Measurements from ENCODE around the gene SCRN2.

DNA sequence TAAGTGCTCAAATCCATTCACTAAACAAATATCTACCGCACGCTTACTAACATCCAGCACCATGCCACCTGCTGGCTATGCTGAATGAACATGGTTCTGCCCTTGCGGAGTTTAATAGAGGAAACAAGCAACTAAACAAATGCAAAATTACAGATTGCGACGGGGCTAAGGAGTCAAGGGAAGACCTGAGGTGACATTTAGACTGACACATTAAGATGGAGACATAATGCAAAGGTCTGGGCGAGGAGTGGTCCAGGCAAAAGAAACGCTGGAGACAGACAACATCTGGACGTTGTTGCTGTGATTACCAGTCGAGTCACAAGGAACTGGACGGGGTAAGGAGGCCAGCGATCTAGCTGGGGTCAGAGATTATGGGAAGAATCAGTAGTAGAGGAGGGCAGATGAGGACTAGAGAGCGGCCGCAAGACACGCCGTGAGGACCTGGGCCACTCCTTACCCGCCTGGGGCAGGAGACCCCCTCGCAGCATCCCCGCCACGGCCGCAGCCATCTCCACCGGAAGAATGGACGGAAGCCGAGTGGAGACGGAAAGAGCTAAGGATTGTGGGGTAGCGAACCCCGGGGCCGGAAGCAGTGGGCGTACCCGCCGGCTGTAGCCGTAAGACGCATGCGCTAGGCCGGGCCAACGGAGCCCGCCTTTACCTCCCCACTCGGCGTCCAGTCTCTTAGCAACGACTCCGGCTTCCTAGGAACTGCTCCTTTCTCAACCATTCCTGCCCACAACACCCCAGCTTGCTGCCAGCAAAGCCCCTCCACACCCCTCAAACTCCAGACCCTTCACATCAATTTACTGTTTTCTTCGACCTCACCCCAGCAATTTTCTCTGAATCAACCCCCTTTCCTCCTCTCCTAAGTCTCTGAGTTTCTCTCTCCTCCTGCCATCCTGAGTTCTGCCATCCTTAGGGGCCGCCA, 9.8 kb downstream of the SCRN2 start, which contains the start of the genes LRRC46 and MRPL10:
- TF ChIP-seq, protein P1, sequence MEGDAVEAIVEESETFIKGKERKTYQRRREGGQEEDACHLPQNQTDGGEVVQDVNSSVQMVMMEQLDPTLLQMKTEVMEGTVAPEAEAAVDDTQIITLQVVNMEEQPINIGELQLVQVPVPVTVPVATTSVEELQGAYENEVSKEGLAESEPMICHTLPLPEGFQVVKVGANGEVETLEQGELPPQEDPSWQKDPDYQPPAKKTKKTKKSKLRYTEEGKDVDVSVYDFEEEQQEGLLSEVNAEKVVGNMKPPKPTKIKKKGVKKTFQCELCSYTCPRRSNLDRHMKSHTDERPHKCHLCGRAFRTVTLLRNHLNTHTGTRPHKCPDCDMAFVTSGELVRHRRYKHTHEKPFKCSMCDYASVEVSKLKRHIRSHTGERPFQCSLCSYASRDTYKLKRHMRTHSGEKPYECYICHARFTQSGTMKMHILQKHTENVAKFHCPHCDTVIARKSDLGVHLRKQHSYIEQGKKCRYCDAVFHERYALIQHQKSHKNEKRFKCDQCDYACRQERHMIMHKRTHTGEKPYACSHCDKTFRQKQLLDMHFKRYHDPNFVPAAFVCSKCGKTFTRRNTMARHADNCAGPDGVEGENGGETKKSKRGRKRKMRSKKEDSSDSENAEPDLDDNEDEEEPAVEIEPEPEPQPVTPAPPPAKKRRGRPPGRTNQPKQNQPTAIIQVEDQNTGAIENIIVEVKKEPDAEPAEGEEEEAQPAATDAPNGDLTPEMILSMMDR (IDR thresholded peaks at IDR 0.05) = peak in 3 of 6 experiments; percentile 10 to 57 (median 31)
- TF ChIP-seq POLR2A (IDR thresholded peaks at IDR 0.05) = peak in 3 of 4 donors; percentile 68 to 87 (median 76)
